Epithelial cell of proximal tubule (primary cell): ENCODE data around the gene RANBP17. TPM values are rescaled to one million over a fixed set of nuclear protein-coding genes. Genes with fewer than 3 reads are reported as not detected.
"Not testable (repeated sequence)": the region's sequence is repeated elsewhere in the genome, so short reads cannot be mapped to it uniquely, and the experiment has no call there.

Experiments
- DNase-seq: peaks from one replicate; pipeline ENCODE4 v3.0.0-alpha.2; 2011; ENCODE audit warnings: low read depth
- H3K4me3 ChIP-seq: 2 replicates; pipeline ENCODE4 v1.5.1; 2011; ENCODE audit warnings: low read depth, mild to moderate bottlenecking, low read length
- CTCF ChIP-seq: conservative IDR thresholded peaks from 2 replicates; pipeline ENCODE4 v1.5.1; 2012; ENCODE audit warnings: low read depth, mild to moderate bottlenecking, low read length
- total RNA-seq: library from RNA; depleted of rRNA; stranded (reverse); fragments of >200 nt; gene quantifications from 2 replicates; pipeline ENCODE4 v1.2.3, GENCODE V29; 2015

RANBP17 gene
- total RNA-seq, 1 donor from 2014 or later = 15.0 TPM

DNA sequence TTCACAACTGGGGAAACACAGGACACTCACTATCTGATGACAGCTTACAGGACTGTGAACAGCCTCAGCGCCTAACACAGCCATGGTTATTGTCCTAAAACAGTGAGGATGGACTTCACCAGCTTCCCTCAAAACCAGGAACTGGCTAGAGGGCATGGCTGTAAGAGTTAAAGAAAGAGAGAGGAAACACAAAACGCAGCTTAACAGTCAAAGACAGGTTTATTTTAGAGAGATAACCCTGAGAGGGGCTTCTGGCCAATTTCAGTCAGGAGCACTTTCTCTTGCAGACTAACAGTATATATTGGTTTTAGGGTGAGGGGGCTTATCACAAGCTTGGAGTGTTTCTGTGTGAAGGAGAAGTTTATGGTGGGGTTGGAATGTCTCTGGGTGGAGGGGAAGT lies 35.7 kb upstream of the RANBP17 start:
- no peak overlapping the region for H3K4me3 ChIP-seq
- no peak for TF ChIP-seq CTCF
- DNase-seq = no peak

GRCh38 chr5:170832241-170832640 lies 29.6 kb upstream of the RANBP17 start:
- no peak for DNase-seq
- TF ChIP-seq CTCF = no peak
- no peak overlapping the region for H3K4me3 ChIP-seq

DNA sequence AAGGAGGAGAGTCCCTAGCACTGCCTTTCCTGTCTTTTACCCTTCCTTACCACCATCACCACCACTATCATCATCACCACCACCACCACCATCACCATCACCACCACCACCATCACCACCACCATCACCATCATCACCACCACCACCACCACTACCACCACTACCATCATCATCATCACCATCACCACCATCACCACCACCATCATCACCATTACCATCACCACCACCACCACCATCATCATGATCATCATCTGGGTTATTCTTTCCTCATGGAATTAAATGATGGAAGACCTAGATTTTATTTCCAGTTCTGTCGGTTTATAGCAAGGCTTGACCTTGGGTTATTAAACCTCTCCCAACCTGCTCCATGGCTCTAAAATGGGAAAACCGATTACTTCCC lies 27.8 kb upstream of the RANBP17 start:
- not testable (repeated sequence) for H3K4me3 ChIP-seq, DNase-seq

DNA sequence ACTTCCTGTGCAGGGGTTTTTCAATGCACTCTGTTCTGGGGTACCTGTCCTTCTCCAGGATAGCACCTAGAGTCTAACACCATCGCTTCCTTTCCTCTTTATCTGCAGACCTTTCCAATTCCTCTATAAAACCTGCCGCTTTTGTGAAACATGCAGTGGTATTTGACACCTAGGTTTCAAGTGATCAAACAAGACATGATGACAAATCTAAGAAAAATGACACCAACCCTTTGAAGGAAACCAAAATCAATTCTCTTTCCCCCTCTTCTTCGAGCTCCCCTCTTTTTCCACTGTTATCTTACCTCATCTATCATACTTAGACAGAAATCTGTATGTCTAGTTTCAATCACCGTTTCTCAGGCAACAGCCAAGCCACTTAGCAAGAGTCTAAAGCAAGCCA lies 25.6 kb upstream of the RANBP17 start:
- no peak for TF ChIP-seq CTCF
- no peak for DNase-seq
- H3K4me3 ChIP-seq = no peak overlapping the region

DNA sequence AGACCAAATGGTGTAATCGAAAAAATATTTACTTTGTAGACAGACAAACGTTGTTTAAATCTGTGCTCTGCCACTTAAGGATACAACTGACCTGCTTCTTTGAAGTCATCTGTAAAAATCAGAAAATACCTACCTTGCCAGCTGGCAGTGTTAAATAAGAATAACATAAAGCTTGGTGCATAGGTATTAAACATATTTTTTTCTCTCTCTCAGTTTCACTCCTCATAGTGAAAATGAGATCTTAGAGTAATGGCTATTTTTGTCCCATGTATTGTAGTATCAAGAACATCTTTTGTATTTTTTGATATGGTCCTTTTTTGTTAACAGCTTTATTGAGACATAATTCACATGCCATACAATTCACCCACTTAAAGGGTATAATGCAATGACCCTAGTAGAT lies 17.9 kb upstream of the RANBP17 start:
- DNase-seq = no peak
- no peak for TF ChIP-seq CTCF
- H3K4me3 ChIP-seq = no peak overlapping the region

DNA sequence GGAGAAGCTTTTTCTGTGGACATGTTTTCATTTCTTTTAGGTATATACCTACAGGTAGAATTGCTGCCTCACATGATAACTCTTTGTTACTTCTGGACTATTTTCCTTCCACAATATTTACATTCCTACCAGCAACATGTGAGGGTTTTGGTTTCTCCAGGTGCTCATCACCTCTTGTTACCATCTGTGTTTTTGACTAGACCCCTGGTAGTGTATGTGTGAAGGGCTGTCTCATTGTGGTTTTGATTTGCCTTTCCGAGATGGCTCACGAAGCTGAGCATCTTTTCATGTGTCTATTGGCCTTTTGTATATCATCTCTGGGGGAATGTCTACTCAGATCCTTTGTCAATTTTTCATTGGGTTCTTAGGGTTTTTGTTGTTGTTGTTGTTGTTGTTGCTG lies 17.2 kb upstream of the RANBP17 start:
- no peak for TF ChIP-seq CTCF
- DNase-seq = no peak

GRCh38 chr5:170846416-170846815 lies 15.4 kb upstream of the RANBP17 start:
- no peak for DNase-seq
- no peak for TF ChIP-seq CTCF
- no peak overlapping the region for H3K4me3 ChIP-seq

More for the DNA sequence above, 17.2 kb upstream of the RANBP17 start:
- H3K4me3 ChIP-seq = no peak overlapping the region

GRCh38 chr5:170846846-170847245 lies 15.0 kb upstream of the RANBP17 start:
- no peak overlapping the region for H3K4me3 ChIP-seq
- no peak for TF ChIP-seq CTCF
- no peak for DNase-seq
